Lower leg skin (tissue), 4 donors: Measurements from ENCODE around the gene RTP5. TPM values are rescaled to one million over a fixed set of nuclear protein-coding genes. Genes with fewer than 3 reads are reported as not detected.
"Not testable (repeated sequence)": the region's sequence is repeated elsewhere in the genome, so short reads cannot be mapped to it uniquely, and the experiment has no call there.

Source experiments
- DNase-seq, 2 donors: peaks; one replicate each; pipeline ENCODE4 v3.0.0-alpha.2; 2019; ENCODE audit warnings: low spot score in 2 of 2
- H3K4me3 ChIP-seq: fragments of 200-600 bp; sonication (generic); 2 replicates; pipeline ENCODE4 v1.5.1; 2017; ENCODE audit warnings: mild to moderate bottlenecking, low read depth; ENCODE audit not compliant: poor library complexity, severe bottlenecking
- POLR2A ChIP-seq, 2 donors: fragments of 450-650 bp; IDR thresholded peaks; one replicate each; pipeline ENCODE4 v1.6.1; 2016 to 2017; ENCODE audit warnings: antibody characterized with exemption in 2 of 2, mild to moderate bottlenecking in 1 of 2, moderate library complexity in 1 of 2
- WGBS, 2 donors: methylation state at CpG; one replicate each; pipeline ENCODE4 v1.1.5; 2018; 5-methylcytosine and 5-hydroxymethylcytosine counted together
- intact Hi-C: fragments of 100-400 bp; cut with DNase I; formaldehyde crosslinking; loops from one replicate; pipeline ENCODE4 v1.15.0; 2023; ENCODE audit warnings: low total_unique reads
- total RNA-seq, 4 donors: library from RNA; depleted of rRNA; stranded (reverse); fragments of >200 nt; gene quantifications; one replicate each; pipeline ENCODE4 v1.1.0, GENCODE V29; 2016
- TF ChIP-seq, protein P1 (sequence below), 3 donors: fragments of 450-650 bp; IDR thresholded peaks; one replicate each; pipeline ENCODE4 v1.5.1; 2016; ENCODE audit warnings: antibody characterized with exemption in 3 of 3, mild to moderate bottlenecking in 3 of 3, moderate library complexity in 2 of 3

Gene RTP5
- total RNA-seq, 4 donors from 2014 or later = 0.10 to 0.23 TPM; not detected in 2

DNA sequence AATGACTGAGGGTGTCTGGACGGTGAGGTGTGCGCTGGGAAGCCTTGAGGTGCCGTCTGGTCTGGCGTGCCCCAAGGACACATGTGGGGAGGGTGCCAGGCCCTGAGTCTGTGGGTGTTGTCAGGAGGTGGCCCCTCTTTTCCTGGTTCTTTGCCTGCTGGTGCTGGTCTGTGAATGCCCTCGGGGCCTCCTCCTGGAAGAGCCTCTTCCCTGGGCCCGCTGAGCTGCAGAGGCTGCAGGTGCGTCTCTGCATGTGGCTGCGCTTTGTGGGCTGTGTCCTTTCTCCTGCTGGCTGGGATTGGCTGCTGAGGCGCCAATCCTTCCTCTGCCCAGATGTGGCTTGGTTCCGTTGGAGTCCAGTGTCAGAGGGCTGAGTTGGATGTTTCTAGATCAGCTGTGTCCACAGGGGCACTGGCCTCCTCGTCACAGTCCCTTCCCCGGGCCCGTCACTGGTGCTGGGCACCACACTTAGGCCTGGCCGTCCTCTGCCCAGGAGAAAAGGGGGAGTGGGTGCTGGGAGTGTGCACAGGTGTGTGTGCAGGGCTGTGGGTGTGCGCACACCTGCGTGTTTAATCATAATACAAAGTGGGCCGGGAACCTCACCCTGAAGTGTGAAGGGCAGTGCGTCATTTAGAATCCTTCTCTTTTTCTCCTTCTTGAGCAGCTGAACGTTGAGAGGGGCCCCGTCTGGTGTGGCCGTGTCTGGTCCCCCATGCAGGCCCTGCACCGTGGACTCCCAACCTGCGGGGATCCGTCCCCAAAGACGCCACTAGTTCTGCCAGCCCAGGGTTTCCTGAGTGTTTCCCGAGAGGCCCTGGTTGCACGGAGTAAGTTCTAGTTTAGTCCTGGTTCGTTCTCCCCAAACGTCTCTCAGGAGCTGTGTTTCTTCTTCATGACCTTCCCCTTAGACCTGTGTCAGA, 35.5 kb downstream of the RTP5 start:
- no peak for TF ChIP-seq POLR2A (IDR thresholded peaks at IDR 0.05)
- TF ChIP-seq, protein P1, sequence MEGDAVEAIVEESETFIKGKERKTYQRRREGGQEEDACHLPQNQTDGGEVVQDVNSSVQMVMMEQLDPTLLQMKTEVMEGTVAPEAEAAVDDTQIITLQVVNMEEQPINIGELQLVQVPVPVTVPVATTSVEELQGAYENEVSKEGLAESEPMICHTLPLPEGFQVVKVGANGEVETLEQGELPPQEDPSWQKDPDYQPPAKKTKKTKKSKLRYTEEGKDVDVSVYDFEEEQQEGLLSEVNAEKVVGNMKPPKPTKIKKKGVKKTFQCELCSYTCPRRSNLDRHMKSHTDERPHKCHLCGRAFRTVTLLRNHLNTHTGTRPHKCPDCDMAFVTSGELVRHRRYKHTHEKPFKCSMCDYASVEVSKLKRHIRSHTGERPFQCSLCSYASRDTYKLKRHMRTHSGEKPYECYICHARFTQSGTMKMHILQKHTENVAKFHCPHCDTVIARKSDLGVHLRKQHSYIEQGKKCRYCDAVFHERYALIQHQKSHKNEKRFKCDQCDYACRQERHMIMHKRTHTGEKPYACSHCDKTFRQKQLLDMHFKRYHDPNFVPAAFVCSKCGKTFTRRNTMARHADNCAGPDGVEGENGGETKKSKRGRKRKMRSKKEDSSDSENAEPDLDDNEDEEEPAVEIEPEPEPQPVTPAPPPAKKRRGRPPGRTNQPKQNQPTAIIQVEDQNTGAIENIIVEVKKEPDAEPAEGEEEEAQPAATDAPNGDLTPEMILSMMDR (IDR thresholded peaks at IDR 0.05) = no peak
- intact Hi-C loops = no loop called here
- WGBS, 2 donors = 85 to 92% methylated on average over 25 to 29 of the region's 29 CpGs
- peak in 1 of 2 donors; percentile 69 for DNase-seq
- H3K4me3 ChIP-seq = no peak overlapping the region

DNA sequence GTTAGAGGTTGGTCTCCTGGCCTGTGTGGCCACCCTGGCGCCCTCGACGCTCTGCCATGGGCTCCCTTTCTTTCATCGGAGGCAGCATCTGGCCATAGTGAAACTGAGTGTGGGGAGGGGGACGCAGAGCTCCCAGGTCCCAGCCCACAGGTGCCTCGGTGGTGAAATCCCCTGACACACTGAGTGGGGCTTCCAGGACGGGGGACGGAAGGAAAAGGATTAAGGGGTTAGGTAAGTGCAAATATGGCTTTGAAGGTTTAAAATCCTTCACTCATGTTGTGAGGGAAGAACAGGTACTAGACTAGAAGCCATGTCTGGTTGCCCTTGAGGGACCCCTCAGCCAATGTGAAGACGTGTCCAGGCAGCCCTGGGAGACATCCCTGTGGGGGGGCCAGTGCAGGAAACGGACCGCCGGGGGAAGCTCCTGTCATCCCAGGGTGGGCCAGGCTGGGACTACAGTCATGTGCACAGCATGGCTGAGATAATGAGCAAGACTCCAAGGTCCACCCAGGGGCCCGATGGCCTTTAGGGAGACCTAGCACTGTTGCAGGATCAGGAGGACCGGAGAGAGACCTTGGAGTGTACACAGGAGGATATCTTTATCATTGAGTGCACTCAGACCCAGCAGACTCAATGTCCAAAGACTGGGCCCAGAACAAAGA, 36.3 kb downstream of the RTP5 start:
- no peak for TF ChIP-seq POLR2A (IDR thresholded peaks at IDR 0.05)
- TF ChIP-seq, protein P1 (IDR thresholded peaks at IDR 0.05) = no peak
- intact Hi-C loops = no loop called here
- H3K4me3 ChIP-seq = no peak overlapping the region
- WGBS, 2 donors = 87 to 92% methylated on average over 14 of the region's 14 CpGs
- DNase-seq = peak in 1 of 2 donors; percentile 81

DNA sequence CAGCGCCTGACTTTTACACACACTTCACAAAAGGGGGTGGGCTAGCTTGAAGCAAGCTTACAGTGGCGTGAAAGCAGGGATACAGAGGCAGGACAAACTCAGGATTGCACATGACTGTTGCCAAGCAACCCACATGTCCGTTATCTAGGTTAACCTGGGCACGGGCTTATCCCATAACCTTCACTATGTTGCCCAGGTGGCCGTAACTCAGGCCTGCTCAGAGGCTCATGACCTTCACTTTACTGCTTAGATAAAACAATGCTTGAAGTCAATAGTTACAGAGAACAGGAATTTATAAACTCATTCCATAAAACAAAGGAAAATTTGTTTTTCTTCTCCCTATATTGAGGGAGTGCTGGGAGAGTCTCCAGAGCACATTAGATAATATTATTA, 36.8 kb downstream of the RTP5 start:
- peak in 1 of 2 donors; percentile 26 for DNase-seq
- H3K4me3 ChIP-seq, intact Hi-C loops: not testable (repeated sequence)
- 91 to 93% methylated on average over 5 of the region's 5 CpGs for WGBS, 2 donors

DNA sequence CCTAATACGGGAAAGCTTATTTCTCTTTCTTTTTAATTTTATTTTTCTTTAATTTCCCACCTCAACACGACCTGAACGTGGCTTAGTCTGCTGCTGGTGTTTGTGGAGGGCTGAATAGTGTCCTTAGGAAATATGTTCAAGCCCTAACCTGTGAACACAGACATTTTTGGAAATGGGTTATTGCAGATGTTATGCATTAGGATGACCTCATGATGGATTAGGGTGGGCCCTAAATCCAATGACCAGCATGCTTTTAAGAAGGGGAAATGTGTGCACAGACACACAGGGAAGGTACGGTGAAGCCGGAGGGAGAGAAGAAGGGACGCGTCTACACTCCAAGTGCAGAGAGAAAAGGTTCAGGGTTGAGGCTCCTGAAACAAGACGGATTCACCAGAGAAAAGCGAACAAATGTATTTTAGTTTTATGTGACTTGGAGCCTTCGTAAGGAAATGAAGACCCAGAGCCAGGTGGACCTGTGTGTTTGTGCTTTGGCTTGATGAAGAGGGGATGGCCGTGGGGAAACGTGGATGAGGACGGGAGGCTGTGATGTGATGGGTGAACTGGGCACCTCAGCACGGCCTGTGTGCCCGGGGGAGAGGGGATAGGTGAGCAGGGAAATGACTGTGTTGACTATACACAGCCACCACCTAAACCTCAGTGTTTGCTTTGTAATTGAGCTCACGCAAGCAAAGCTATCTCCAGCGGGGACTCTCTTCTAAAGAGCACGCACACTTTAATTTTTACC, 37.5 kb downstream of the RTP5 start:
- no peak for TF ChIP-seq POLR2A (IDR thresholded peaks at IDR 0.05)
- TF ChIP-seq, protein P1 (IDR thresholded peaks at IDR 0.05) = no peak
- WGBS, 2 donors = 88 to 90% methylated on average over 18 of the region's 18 CpGs
- no peak overlapping the region for H3K4me3 ChIP-seq
- intact Hi-C loops = no loop called here
- DNase-seq = peak in 1 of 2 donors; percentile 76

DNA sequence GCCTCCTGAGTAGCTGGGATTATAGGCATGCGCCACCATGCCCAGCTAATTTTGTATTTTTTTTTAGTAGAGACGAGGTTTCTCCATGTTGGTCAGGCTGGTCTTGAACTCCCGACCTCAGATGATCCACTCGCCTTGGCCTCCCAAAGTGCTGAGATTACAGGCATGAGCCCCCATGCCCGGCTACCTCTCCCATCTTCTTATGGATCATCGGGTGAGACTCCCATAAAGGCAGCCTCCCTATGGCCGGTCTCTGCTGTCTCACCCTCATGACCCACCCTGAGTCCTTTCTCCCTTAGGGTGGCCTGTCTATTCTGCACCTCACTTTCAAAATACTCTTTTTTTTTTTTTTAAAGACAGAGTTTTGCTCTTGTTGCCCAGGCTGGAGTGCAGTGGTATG, 38.3 kb downstream of the RTP5 start:
- intact Hi-C loops, H3K4me3 ChIP-seq: not testable (repeated sequence)
- peak in 1 of 2 donors; percentile 66 for DNase-seq
- 91 to 92% methylated on average over 7 of the region's 7 CpGs for WGBS, 2 donors

DNA sequence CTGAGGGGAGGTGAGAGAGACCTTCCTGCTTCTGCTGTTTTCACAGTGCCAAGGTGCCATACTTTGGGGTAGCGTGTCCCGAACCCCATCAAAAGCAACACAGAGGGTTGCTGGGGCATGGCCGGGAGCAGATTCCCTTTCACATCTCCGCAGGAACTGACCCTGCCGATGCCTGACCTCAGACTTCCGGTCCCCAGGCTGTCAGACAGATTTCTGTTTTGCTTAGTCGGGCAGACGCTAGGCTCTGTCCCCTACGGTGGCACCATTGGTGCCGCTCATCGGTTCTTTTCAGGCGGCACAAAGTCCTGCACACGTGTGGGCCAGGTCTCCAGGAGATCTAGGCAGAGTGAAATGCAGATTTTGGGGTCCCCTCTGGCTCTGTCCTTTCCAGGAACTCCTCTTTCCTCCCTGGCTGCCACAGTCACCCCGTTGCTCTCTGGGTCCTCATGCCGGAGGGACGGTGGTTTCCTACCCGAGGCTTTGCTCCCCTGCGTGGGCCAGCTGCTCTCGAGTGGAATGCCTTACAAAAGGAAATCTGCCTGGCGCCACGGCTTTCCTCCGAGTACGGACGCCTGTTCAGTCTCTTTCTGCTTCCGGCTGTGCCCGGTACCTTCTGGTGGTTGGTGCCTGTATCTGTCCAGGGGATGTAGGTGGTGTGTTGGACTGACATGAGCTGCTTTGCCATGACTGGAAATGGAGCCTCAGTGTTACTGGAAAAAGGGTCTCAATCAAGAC, 39.3 kb downstream of the RTP5 start:
- DNase-seq = peak in 1 of 2 donors; percentile 73
- intact Hi-C loops = no loop called here
- H3K4me3 ChIP-seq = no peak overlapping the region
- TF ChIP-seq, protein P1 (IDR thresholded peaks at IDR 0.05) = no peak
- TF ChIP-seq POLR2A (IDR thresholded peaks at IDR 0.05) = no peak
- 83 to 87% methylated on average over 26 of the region's 26 CpGs for WGBS, 2 donors
